Medulla oblongata (tissue), 1 donor: ENCODE data around the gene AFG1L.
"Not testable (repeated sequence)": the region's sequence is repeated elsewhere in the genome, so short reads cannot be mapped to it uniquely, and the experiment has no call there.

ENCODE experiments used
- DNase-seq: peaks from one replicate; pipeline ENCODE4 v3.0.0-alpha.2; 2015; ENCODE audit errors: extremely low spot score

Gene AFG1L

DNA sequence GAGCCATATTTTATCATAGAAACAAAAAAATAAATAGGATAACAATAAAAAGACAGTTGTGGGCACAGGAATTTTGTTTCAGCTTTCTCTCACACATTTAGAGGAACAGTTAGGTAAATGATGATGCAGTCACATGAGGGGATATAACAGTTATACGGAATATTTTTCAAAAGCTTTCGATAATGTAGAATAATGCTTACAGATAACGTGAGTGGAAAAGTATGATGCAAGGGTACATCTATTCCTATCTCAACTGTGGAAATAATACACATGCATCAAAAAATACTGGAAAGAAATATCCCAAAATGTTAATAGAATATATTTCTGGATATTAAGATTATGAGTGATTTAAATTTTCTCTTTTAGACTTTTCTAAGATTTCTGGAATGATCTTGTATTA is 114.0 kb downstream of the AFG1L start:
- DNase-seq = no peak

GRCh38 chr6:108416047-108416833 is 121.4 kb downstream of the AFG1L start:
- not testable (repeated sequence) for DNase-seq

GRCh38 chr6:108417027-108417426 is 122.2 kb downstream of the AFG1L start:
- DNase-seq = no peak

- DNase-seq = no peak
Measured at GRCh38 chr6:108419474-108419873, 124.6 kb downstream of the AFG1L start.

- no peak for DNase-seq
Measured at GRCh38 chr6:108419934-108420609, 125.2 kb downstream of the AFG1L start.

GRCh38 chr6:108421366-108421765 is 126.5 kb downstream of the AFG1L start:
- no peak for DNase-seq

DNA sequence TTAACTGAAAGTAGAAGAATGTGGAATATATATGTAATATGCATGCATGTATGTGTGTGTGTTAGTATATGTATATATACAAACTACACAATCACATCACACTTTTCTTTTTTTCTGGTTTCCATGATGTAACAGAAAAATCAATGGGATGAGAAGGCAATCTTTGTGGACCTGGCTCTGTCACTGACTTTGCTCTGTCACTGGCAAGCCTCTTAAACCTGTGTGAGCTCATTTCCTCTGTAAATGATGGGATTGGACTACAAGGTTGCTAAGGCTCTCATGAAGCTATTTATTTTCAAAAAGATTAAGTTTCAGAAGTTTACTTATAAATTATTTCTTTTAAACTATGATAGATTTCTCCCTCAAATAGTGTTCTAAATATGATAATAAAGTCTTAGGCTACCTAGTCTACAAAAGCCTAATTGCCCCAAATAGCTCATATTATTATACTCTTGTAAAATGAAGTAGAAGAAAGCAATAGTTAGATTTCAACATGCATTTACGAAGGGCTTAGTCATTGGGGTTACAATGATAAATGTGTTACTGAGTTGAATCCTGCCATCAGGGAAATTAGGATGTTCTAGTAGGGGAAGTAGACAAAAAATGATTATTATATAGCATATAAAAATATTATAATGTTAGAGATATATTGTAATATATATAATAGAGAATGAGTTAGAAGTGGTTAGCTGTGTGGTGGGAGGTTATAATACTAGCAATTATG is 129.3 kb downstream of the AFG1L start:
- no peak for DNase-seq

GRCh38 chr6:108425428-108425827 is 130.6 kb downstream of the AFG1L start:
- no peak for DNase-seq

GRCh38 chr6:108432143-108432542 is 137.3 kb downstream of the AFG1L start:
- no peak for DNase-seq

GRCh38 chr6:108432792-108433191 is 137.9 kb downstream of the AFG1L start:
- DNase-seq = no peak

DNA sequence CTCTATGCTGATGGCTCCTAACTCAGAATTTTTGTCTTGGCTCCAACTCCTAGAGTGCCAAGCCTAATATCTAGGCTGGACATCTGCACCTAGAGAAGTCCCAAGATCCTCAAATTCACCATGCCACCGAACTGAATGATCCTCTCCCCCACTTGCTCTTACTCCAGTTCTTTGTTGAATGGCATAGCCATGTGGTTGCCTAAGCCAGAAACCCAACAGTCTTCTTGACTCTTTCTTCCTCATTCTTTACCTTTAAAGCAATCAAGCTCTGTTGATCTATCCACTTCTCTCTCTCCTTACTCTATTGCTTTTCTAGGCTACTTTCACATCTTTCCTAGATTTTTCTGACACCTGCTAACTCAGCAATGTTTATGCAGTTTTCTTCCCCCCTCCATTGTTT is 139.4 kb downstream of the AFG1L start:
- no peak for DNase-seq

DNA sequence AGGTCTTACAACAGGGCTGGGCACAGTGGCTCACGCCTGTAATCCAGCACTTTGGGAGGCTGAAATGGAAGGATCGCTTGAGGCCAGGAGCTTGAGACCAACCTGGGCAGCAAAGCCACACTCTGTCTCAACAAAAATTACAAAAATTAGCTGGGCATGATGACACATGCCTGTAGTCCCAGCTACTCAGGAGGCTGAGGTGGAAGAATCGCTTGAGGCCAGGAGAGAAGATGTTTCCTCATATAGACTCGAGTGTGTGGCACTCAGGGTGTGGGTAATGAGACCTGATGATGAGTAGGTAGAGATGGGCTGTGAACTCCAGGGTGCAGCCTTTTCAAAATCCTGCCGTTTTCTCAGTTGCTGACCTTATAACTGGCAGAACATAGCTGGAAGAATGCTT is 140.5 kb downstream of the AFG1L start:
- no peak for DNase-seq

DNA sequence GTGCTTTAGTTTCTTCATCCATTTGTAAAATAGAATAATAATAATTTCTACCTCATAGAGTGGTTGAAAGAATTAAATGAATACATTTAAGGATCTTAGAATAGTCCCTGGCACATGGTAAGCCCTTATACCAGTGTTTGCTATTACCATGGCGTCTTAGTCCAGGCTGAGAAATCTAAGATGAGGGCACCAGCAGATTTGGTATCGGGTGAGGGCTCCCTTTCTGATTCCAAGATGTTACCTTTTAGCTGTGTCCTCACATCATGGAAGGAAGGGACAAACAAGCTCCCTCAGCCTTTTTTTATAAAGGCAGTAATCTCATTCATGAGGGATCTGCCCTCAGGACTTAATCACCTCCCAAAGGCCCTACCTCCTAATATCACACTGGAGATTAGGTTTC is 141.9 kb downstream of the AFG1L start:
- no peak for DNase-seq

DNA sequence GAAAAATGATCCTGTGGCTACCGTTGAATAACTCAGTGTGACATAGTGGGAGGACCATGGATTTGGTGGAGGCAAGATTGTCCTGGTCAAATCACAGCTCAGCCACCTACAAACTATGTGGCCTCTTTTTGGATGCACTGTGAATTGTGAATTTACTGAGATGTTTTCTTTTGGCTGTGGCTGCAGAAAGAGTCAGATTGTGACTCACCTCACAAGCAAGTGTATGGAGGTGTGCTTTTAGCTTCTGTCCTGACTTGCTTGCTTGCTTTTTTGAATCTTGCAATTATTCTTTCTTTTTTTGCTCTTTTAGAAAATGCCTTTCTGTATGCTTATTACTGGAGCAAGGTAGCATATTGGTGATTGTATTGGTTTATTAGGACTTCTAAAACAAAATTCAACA is 143.0 kb downstream of the AFG1L start:
- no peak for DNase-seq

GRCh38 chr6:108438918-108439317 is 144.1 kb downstream of the AFG1L start:
- DNase-seq = no peak

- DNase-seq = no peak
Measured at GRCh38 chr6:108441141-108441540, 146.3 kb downstream of the AFG1L start.

DNA sequence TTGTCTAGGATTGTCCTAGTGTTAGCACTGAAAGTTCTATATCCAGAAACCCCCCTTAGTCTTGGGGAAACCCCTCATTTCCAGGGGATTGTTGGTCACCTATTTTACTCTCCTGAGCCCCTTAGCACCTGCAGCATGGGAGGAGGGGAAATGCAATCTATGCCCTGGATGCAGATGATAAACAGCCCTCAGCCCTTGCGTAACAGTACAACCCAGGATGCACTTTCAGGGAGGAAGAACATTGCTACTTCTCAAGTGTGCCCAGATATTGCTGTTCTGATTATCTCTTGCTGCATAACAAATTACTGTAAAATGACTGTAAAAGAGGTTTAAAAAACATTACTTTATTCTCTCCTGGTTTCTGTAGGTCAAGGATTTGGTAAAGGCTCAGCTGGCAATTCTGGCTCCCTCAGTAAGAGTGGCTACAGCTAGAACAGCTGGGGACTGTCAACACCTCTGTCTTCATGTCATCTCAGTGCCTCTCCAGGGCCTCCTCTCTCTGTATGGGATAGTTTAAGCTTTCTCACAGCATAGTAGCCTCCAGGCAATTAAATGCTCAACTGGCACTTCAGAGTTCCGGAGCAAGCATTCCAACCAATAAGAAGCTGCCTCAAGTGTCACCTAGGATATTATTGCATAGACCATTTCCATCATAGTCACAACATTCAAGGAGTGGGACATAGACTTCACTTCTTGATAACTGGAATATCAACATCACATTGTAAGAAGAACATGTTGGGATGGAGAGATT is 148.1 kb downstream of the AFG1L start:
- no peak for DNase-seq

DNA sequence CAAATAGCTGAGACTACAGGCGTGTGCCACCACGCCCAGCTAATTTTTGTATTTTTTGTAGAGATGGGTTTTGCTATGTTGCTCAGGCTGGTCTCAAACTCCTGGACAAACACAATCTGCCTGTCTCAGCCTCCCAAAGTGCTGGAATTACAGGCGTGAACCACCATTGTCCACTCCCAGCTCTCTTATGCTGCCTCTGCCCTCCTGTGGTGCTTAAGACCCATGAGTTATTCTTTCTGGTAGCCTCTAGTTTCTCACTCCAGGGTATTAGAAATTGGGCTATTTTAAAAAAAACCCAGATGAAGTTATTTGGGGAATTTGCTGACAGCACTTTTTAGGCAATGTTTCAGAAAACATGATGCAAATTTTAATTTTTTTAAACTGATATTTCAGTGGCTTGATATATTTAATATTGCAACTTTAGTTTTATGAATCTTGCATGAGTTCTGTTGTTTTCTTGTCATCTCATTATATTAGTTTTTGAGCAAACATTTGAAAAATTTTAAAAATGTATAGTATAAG is 151.8 kb downstream of the AFG1L start:
- DNase-seq = no peak

GRCh38 chr6:108448481-108448880 is 153.6 kb downstream of the AFG1L start:
- DNase-seq = no peak

GRCh38 chr6:108449717-108450116 is 154.9 kb downstream of the AFG1L start:
- DNase-seq = not testable (repeated sequence)

GRCh38 chr6:108451816-108452215 is 157.0 kb downstream of the AFG1L start:
- no peak for DNase-seq

GRCh38 chr6:108452711-108453195 is 157.9 kb downstream of the AFG1L start:
- no peak for DNase-seq
